Measurements from ENCODE around the gene CLSTN2.

CLSTN2 gene

DNA sequence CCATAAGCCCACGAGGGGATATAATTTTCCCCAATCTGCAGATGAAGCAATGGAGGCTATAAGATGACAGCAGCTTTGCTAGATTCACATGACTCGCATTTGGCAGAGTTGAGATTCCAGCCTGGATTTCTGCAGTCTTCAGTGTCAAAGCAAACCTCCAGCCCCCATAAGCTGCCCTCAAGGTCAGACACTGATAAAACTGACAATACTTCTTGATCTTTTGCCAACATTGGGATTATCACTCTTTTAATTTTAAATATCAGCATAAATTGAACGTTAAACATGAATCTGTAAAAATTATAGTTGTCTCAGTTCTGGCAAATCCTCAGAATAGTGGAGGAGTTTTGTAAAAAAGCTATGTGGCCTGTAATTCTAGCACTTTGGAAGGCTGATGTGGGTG lies 508.8 kb downstream of the CLSTN2 start:
- Mint-ChIP-seq H3K27me3 (ENCODE audit: low read depth) (peaks cover 9% of the 10 kb centered on the region), H3K27ac (no peak overlapping the region), H3K36me3 (ENCODE audit: low read depth) (no peaks in the 10 kb centered on the region), H3K4me1 (peaks cover 7% of the 10 kb centered on the region), H3K9me3 (no peaks in the 10 kb centered on the region), H3K4me3 (no peak overlapping the region)
- TF ChIP-seq, protein P1, sequence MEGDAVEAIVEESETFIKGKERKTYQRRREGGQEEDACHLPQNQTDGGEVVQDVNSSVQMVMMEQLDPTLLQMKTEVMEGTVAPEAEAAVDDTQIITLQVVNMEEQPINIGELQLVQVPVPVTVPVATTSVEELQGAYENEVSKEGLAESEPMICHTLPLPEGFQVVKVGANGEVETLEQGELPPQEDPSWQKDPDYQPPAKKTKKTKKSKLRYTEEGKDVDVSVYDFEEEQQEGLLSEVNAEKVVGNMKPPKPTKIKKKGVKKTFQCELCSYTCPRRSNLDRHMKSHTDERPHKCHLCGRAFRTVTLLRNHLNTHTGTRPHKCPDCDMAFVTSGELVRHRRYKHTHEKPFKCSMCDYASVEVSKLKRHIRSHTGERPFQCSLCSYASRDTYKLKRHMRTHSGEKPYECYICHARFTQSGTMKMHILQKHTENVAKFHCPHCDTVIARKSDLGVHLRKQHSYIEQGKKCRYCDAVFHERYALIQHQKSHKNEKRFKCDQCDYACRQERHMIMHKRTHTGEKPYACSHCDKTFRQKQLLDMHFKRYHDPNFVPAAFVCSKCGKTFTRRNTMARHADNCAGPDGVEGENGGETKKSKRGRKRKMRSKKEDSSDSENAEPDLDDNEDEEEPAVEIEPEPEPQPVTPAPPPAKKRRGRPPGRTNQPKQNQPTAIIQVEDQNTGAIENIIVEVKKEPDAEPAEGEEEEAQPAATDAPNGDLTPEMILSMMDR (IDR thresholded peaks at IDR 0.05; ENCODE audit: unreplicated experiment in 3 of 3): no peak

DNA sequence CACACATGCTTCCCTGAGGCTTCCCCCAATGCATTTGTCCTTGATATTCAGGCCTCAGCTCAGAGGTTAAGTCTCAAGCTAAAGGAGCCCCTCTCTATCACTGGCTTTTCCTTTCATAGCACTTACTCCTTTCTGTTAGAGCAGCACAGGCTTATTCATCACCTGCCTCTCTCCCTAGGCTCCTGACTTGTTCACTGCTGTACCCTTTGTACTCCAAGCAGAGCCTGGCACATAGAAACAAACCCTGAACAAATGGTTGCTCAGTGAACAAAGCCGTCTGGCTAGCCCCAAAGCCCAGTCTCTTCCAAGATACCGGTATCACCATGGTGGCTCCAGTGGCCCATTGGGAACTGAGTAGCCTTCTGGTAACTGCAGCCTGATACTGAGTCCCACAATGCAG lies 511.7 kb downstream of the CLSTN2 start:
- H3K27me3 Mint-ChIP-seq (ENCODE audit: low read depth): peaks cover 3% of the 10 kb centered on the region
- no peaks in the 10 kb centered on the region for H3K9me3 Mint-ChIP-seq
- H3K4me1 Mint-ChIP-seq: peaks cover 7% of the 10 kb centered on the region
- no peaks in the 10 kb centered on the region for H3K36me3 Mint-ChIP-seq (ENCODE audit: low read depth)
- TF ChIP-seq, protein P1 (IDR thresholded peaks at IDR 0.05; ENCODE audit: unreplicated experiment in 3 of 3): no peak
- H3K27ac Mint-ChIP-seq: no peak overlapping the region
- no peak overlapping the region for H3K4me3 Mint-ChIP-seq

DNA sequence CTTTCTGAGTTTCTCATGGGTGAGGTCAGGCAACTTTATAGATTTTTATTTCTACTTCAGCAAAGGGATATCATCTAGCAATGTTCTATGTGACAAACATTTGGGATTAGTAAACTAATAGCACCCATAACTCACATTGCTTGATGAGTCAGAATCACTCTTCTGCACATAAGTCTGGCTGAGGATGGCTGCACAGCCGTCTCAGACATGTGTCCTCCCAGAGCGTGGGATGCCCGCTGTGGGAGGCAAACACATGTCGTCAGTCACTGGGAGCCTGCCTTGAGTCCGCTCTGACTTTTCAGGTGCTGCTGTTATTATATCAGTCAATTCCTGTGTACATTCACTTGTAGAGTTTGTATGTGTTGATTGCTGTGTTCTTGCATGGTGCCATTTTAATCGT lies 512.2 kb downstream of the CLSTN2 start:
- no peak overlapping the region for H3K4me3 Mint-ChIP-seq
- H3K27ac Mint-ChIP-seq: no peak overlapping the region
- H3K9me3 Mint-ChIP-seq: no peaks in the 10 kb centered on the region
- no peaks in the 10 kb centered on the region for H3K36me3 Mint-ChIP-seq (ENCODE audit: low read depth)
- H3K4me1 Mint-ChIP-seq: peaks cover 7% of the 10 kb centered on the region
- TF ChIP-seq, protein P1 (IDR thresholded peaks at IDR 0.05; ENCODE audit: unreplicated experiment in 3 of 3): no peak
- no peaks in the 10 kb centered on the region for H3K27me3 Mint-ChIP-seq (ENCODE audit: low read depth)

DNA sequence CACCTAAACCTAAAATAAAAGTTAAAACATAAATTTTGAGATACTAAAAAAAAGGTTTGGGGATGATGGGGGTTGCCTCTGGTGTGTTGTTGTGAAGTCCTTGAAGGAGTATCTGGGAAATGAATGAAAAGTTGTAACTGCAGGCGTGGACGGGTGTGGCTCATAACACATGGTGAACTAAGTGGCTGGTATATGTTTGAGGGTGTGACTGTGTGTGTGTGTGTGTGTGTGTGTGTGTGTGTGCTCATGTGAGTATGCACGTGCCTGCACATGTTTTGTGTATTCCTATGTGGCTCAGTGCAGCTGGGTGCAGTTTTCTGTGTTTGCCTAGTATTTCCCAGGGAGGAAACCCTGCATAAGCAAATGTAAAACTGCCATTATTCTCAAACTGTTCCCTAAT lies 513.0 kb downstream of the CLSTN2 start:
- TF ChIP-seq, protein P1 (IDR thresholded peaks at IDR 0.05; ENCODE audit: unreplicated experiment in 3 of 3): no peak
- peaks cover 7% of the 10 kb centered on the region for H3K4me1 Mint-ChIP-seq
- H3K36me3 Mint-ChIP-seq (ENCODE audit: low read depth): no peaks in the 10 kb centered on the region
- no peaks in the 10 kb centered on the region for H3K9me3 Mint-ChIP-seq
- H3K4me3 Mint-ChIP-seq: no peak overlapping the region
- no peak overlapping the region for H3K27ac Mint-ChIP-seq
- no peaks in the 10 kb centered on the region for H3K27me3 Mint-ChIP-seq (ENCODE audit: low read depth)

DNA sequence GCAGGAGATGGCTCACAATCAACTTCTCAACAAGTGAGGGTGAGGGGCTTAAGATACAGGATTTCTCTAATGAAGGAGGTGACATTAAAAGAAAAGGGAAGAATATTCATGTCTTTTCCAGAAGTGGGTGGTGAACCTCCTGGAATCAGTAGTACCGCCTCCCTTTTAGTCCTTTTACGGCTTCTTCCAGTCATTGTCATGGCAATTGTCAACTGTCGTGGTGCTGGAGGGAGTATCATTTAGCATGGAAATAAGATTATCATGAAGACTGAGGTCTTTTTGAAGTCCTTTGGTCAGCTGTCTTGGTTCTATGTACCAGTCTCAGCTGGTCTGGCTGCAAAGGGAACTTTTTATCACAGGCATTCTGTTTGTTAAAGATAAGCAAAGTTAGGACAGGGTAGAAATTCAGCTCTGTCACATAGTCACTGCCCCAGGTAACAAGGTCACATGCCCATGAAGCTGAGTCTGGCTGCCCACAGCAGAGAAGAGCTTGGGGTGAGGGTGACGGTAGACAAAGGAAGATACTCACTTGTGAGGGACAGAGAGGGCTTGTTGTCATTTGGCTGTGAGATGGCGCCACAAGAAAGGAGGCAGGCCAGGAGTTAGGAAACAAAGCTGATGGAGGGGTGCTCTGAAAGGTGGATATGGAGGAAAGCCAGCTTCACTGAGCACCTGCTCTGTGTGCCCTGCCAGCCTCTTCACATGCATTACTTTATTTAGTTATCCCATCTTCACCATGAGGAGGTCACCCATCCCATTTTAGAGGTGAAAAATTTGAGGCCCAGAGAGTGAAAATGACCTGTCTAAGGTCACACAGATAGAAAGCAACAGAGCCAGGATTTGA lies 514.6 kb downstream of the CLSTN2 start:
- Mint-ChIP-seq H3K4me1 (no peaks in the 10 kb centered on the region), H3K4me3 (no peak overlapping the region), H3K9me3 (no peaks in the 10 kb centered on the region)

More for the DNA sequence above, 514.6 kb downstream of the CLSTN2 start:
- TF ChIP-seq, protein P1 (IDR thresholded peaks at IDR 0.05; ENCODE audit: unreplicated experiment in 3 of 3): no peak
- Mint-ChIP-seq H3K36me3 (ENCODE audit: low read depth) (no peaks in the 10 kb centered on the region), H3K27me3 (ENCODE audit: low read depth) (no peaks in the 10 kb centered on the region), H3K27ac (no peak overlapping the region)
